ENCODE results near the gene CETP.
"Not testable (repeated sequence)": the region's sequence is repeated elsewhere in the genome, so short reads cannot be mapped to it uniquely, and the experiment has no call there.

CETP gene

GRCh38 chr16:56989988-56990387, 28.2 kb downstream of the CETP start:
- no peak for TF ChIP-seq CTCF (IDR thresholded peaks at IDR 0.05)
- no peaks in the 10 kb centered on the region for H3K9me3 ChIP-seq
- H3K27me3 ChIP-seq: no peaks in the 10 kb centered on the region
- peaks cover 0 to 57% (median 33%) of the 10 kb centered on the region in 4 donors for H3K4me1 ChIP-seq
- DNase-seq: no peak
- no peaks in the 10 kb centered on the region for H3K36me3 ChIP-seq
- peak overlapping the region; percentile 70 to 80 for H3K4me3 ChIP-seq
- intact Hi-C loops (cut with DNase I; ENCODE audit: low total_unique reads): loop anchor here (5.0 kb wide), 1 partner anchor 58 kb away; the partner anchor contains the start of gene HERPUD1
- peak overlapping the region; percentile 90 to 91 for H3K27ac ChIP-seq

DNA sequence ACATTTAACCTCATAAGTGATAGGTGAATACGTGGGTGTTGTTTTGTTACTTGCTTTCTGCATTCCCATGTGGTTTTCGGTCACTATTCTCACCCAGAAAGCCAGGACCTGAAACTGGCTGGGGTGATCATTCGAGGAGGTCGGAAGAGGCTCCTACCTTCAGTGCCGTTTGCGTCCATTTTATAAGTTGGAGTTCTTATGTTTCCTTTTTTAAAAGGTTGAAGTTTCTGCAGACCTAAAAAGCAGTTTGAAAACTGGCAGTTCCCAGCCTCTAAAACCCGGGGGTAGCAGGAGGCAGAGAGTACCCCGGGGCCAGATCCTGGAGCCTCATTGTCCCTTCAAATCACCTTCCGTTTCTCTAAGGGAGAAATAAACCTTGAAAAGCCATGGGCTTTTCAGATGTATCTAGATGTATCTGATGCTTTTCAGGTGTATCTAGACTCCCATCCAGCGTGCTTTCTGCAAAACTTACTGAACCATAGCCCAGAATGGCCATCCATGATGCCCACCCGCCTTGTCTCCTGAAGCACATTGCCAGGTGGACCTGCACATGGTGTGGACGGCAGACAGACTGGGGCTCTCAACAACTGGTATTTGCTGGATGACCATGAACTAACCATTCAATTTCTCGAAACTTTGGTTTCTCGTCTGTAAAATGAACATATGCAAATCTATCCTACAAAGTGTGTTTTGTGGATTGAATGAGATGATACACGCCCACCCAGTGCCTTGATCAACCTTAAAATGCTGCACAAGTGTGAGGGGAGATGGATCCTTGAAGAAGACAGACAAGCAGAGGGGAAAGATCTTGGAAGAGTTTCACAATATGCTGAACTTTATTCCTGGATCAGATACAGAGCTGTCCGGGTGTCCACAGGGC, 28.9 kb downstream of the CETP start:
- H3K36me3 ChIP-seq: no peaks in the 10 kb centered on the region
- peak overlapping the region; percentile 70 to 80 for H3K4me3 ChIP-seq
- peak in 1 of 2 donors; percentile 12 for DNase-seq
- H3K27me3 ChIP-seq: no peaks in the 10 kb centered on the region
- H3K27ac ChIP-seq: peak overlapping the region; percentile 90 to 91
- no peaks in the 10 kb centered on the region for H3K9me3 ChIP-seq
- intact Hi-C loops (cut with DNase I; ENCODE audit: low total_unique reads): no loop called here
- H3K4me1 ChIP-seq: peaks cover 0 to 50% (median 28%) of the 10 kb centered on the region in 4 donors
- no peak for TF ChIP-seq CTCF (IDR thresholded peaks at IDR 0.05)

DNA sequence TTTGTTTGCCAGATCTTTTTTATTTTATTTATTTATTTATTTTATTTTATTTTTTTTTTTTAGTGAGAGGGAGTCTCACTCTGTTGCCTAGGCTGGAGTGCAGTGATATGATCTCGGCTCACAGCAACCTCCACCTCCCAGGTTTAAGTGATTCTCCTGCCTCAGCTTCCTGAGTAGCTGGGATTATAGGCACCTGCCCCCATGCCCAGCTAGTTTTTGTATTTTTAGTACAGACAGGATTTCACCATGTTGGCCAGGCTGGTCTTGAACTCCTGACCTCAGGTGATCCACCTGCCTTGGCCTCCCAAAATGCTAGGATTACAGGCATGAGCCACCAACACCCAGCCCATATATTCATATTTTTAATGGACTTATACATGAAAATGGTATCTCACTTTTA, 30.7 kb downstream of the CETP start:
- H3K9me3 ChIP-seq; H3K27ac ChIP-seq; DNase-seq; H3K4me3 ChIP-seq; H3K27me3 ChIP-seq; intact Hi-C loops (cut with DNase I; ENCODE audit: low total_unique reads); H3K36me3 ChIP-seq: not testable (repeated sequence)
- H3K4me1 ChIP-seq: peaks cover 0 to 42% (median 26%) of the 10 kb centered on the region in 4 donors

GRCh38 chr16:56993204-56993603, 31.5 kb downstream of the CETP start:
- DNase-seq: no peak
- H3K27ac ChIP-seq: no peak overlapping the region
- H3K4me3 ChIP-seq: no peak overlapping the region
- H3K36me3 ChIP-seq: no peaks in the 10 kb centered on the region
- intact Hi-C loops (cut with DNase I; ENCODE audit: low total_unique reads): no loop called here
- no peak for TF ChIP-seq CTCF (IDR thresholded peaks at IDR 0.05)
- no peaks in the 10 kb centered on the region for H3K9me3 ChIP-seq
- no peaks in the 10 kb centered on the region for H3K27me3 ChIP-seq
- peaks cover 0 to 36% (median 25%) of the 10 kb centered on the region in 4 donors for H3K4me1 ChIP-seq

GRCh38 chr16:56994311-56994710, 32.6 kb downstream of the CETP start:
- H3K9me3 ChIP-seq: no peaks in the 10 kb centered on the region
- no peaks in the 10 kb centered on the region for H3K36me3 ChIP-seq
- H3K27me3 ChIP-seq: no peaks in the 10 kb centered on the region
- H3K4me3 ChIP-seq: no peak overlapping the region
- no peak for DNase-seq
- H3K4me1 ChIP-seq: peaks cover 0 to 31% (median 20%) of the 10 kb centered on the region in 4 donors
- intact Hi-C loops (cut with DNase I; ENCODE audit: low total_unique reads): no loop called here
- no peak for TF ChIP-seq CTCF (IDR thresholded peaks at IDR 0.05)
- no peak overlapping the region for H3K27ac ChIP-seq

- DNase-seq: no peak
- H3K4me1 ChIP-seq: peaks cover 0 to 36% (median 26%) of the 10 kb centered on the region in 4 donors
- intact Hi-C loops (cut with DNase I; ENCODE audit: low total_unique reads): no loop called here
- no peaks in the 10 kb centered on the region for H3K36me3 ChIP-seq
- no peak overlapping the region for H3K27ac ChIP-seq
- H3K4me3 ChIP-seq: no peak overlapping the region
- no peaks in the 10 kb centered on the region for H3K9me3 ChIP-seq
- TF ChIP-seq CTCF (IDR thresholded peaks at IDR 0.05): no peak
- no peaks in the 10 kb centered on the region for H3K27me3 ChIP-seq
Observed at GRCh38 chr16:56995136-56995805, 33.5 kb downstream of the CETP start.
